MG63 (cell line): Measurements from ENCODE around the gene BUB1B. TPM values are rescaled to one million over a fixed set of nuclear protein-coding genes. Genes with fewer than 3 reads are reported as not detected.

Experiments used
- DNase-seq: peaks from one replicate; pipeline ENCODE4 v3.0.0-alpha.2; 2020
- H3K27me3 ChIP-seq: fragments of 250-450 bp; sonication (Bioruptor Pico); 2 replicates; pipeline ENCODE4 v1.5.1; 2020; ENCODE audit warnings: mild to moderate bottlenecking, moderate library complexity
- H3K36me3 ChIP-seq: fragments of 250-450 bp; sonication (Bioruptor Pico); 2 replicates; pipeline ENCODE4 v1.5.1; 2020; ENCODE audit warnings: mild to moderate bottlenecking, moderate library complexity
- H3K4me3 ChIP-seq: fragments of 250-450 bp; sonication (Bioruptor Pico); 2 replicates; pipeline ENCODE4 v1.5.1; 2020; ENCODE audit warnings: mild to moderate bottlenecking, moderate library complexity
- H3K9me3 ChIP-seq: fragments of 250-450 bp; sonication (Bioruptor Pico); 2 replicates; pipeline ENCODE4 v1.5.1; 2020; ENCODE audit warnings: mild to moderate bottlenecking, moderate library complexity
- total RNA-seq: library from RNA; depleted of rRNA; stranded (reverse); fragments of >200 nt; shearing (Covaris generic); gene quantifications from 2 replicates; pipeline ENCODE4 v1.2.3, GENCODE V29; 2014; ENCODE audit warnings: low replicate concordance

Gene BUB1B
- total RNA-seq, 1 experiment from 2014 or later, result 49.2 TPM

DNA sequence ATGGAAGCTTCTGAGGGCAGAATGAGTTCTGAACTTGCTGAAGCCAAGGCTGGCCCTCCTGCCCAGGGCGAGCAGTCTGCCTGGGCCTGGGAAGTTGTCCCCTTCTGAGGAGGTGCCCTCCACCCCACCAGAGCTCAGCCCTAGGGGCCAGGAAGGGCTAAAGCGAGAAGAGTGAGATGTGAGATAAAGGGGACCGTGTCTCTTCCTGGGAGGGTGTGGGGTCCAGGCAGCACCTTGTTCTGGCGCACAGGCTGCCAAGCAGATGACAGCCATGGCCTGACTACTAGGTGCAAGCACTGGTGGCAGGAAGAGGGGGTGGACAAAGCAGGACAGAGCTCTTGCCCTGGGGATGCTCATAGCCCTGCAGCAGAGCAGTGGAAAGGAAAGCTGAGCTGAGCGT, 81.7 kb downstream of the BUB1B start:
- DNase-seq, result no peak
- H3K27me3 ChIP-seq, result no peaks in the 10 kb centered on the region
- no peaks in the 10 kb centered on the region for H3K9me3 ChIP-seq
- no peaks in the 10 kb centered on the region for H3K36me3 ChIP-seq
- H3K4me3 ChIP-seq, result no peak overlapping the region

DNA sequence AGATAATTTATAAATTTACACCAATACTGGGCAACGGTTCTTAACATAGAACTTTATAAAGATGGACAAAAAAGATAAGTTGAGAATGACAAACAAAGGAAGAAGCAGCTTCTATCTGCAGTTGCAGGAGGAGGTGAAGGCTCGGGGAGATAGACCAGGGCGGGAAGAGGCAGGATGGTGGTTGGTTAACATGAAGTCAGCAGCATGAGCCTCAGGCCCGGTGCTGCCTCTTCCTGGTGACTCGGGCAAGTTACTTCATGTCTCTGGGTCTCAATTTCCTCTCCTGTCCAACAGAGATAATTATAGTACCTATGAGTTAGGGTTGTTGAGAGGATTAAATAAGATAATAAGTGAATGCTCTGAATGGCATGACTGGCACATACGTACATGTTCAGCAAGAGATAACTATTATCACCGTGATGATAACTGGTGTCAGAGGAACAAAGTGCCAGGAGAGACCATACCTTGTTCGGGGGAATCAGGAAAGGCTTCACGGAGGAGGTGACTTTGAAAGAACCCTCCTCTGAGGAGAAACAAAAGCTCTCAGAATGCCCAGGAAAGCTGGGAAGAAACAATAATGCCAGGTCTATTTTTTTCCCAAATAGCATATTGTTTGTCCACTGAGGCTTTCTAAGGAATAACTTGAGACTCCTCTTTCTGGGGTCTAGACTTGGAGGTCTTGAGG, 82.4 kb downstream of the BUB1B start:
- no peak for DNase-seq
- no peaks in the 10 kb centered on the region for H3K27me3 ChIP-seq
- H3K36me3 ChIP-seq, result no peaks in the 10 kb centered on the region
- no peak overlapping the region for H3K4me3 ChIP-seq
- H3K9me3 ChIP-seq, result no peaks in the 10 kb centered on the region

DNA sequence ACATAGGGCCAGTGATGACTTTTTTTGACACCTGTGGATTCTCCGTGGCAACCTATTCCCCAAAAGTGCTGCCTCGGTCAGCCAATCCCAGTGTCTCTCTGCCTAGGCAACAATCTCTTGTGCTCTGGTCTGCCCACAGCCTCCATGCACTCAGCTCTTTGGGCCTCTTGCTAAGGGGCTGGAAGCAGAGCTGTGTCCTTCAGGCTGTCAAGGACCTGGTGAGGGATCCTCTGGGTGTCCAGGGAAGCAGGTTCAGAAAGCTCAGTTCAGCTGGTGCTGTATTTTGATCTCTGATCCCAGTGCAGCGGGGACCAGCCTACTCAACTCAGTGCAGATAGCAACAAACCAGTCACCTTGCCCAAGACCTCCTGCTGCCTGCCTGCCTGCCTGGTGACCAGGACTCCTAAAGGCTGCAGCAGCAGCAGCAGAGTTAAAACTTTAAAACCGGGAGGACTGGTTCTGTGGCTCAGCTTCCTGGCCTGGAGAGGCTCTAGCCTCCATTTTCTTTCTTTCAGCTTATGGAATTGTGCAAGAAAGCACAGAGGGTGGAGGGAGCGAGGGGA, 84.2 kb downstream of the BUB1B start:
- Histone ChIP-seq H3K9me3 (no peaks in the 10 kb centered on the region), H3K4me3 (no peak overlapping the region), H3K27me3 (no peaks in the 10 kb centered on the region), H3K36me3 (no peaks in the 10 kb centered on the region)
- no peak for DNase-seq

DNA sequence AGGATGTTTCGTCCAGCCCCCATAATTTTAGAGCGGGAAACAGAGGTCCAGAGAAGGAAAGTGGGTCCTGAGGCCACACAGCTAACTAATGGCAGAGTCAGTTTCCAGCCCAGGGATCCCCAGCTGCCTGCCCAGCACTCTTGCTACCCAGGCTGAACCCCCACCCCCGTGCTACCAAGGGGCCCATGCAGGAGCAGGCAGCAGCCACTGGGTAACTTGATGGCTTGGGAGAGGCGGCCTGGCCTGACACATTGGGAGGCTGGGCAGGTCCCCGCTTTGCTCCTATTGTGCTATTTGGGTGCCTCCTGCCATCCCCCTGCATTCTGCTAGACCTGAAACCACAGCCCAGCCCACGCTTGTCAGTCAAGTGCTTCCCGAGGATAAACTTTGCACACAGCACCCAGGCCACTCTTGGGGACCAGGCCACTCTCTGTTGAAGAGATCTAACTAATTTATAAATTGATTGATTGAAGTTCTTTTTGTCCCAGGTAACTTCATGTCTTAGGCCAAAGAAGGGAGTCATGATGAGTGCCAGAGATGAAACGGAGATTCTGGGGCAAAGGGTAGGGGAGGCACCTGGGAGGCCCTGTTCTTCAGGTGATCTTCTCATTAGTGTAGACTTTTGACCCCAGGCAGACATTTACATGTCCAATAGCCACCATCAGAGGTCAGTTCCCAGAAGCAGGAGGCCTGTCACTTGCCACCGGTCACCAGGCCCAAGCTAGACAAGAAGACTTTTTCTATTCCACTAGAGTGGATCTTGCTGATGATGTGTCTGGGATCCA, 85.0 kb downstream of the BUB1B start:
- DNase-seq, result no peak
- H3K36me3 ChIP-seq, result no peaks in the 10 kb centered on the region
- no peaks in the 10 kb centered on the region for H3K9me3 ChIP-seq
- H3K4me3 ChIP-seq, result no peak overlapping the region
- no peaks in the 10 kb centered on the region for H3K27me3 ChIP-seq

DNA sequence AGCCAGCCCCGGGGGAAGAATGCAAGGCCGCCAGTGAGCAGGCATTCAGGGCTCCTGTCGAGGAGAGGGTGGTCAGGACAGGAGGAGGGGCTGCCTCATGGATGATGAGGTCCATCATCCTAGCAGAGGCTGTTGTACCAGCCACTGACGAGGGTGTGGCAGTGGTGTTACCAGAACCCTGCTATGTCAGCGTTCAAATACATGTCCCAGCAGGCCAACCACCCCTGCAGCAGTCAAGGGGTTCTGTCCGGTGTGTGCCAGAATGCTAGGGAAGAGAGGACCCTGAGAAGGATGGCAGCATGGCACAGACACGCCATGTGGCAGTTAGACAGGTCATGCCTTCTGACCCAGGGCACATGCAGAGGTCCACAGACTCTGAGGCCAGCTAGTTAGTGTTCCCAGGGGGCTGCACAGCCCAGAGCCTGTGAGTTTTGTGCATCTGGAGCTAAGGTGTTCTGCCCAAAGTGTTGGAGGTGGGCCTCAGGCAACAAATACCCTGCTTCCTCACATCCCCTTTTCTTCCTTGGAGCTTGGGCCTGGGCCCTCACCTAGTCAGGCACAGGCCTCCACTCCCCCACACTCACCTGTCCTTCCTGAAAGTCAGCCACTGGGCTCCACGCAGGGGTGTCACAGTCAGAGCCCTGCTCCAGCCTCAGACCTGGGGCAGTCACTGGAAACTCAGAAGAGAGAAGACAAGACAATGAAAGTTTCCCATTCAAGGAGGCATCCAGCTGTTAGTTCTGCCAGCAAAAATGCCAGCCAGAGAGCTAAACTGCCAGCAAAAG, 85.8 kb downstream of the BUB1B start:
- Histone ChIP-seq H3K27me3 (no peaks in the 10 kb centered on the region), H3K36me3 (no peaks in the 10 kb centered on the region)
- DNase-seq, result no peak

DNA sequence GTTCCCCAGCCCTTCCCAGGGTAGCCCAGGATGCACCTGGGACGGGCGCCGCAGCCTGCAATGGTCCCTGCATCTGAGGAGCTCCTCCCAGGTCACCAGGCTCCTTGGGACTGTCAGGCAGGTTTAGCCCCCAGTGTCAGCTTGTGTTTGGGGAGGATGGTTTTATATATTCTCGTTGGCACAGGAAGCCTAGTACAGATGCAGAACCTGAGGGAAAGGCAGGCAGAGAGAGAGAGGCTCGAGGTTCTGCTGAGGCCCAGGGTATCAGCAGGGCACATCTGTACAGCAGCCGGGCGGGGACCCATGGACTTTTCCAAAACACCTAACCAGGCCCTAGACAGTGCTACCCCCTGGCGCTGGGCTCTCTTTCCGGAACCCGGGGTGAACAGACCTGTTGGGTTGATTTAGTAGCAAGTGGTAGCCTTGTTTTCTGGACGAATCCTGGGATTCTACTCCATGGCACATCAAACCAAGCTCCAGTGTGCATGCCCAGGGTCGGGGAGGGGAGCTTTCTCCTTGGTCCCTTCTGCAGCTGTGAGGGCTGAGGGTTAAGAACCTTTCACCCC, 86.6 kb downstream of the BUB1B start:
- no peak for DNase-seq
- no peaks in the 10 kb centered on the region for H3K9me3 ChIP-seq

More for the DNA sequence above, 85.8 kb downstream of the BUB1B start:
- Histone ChIP-seq H3K4me3 (no peak overlapping the region), H3K9me3 (no peaks in the 10 kb centered on the region)

DNA sequence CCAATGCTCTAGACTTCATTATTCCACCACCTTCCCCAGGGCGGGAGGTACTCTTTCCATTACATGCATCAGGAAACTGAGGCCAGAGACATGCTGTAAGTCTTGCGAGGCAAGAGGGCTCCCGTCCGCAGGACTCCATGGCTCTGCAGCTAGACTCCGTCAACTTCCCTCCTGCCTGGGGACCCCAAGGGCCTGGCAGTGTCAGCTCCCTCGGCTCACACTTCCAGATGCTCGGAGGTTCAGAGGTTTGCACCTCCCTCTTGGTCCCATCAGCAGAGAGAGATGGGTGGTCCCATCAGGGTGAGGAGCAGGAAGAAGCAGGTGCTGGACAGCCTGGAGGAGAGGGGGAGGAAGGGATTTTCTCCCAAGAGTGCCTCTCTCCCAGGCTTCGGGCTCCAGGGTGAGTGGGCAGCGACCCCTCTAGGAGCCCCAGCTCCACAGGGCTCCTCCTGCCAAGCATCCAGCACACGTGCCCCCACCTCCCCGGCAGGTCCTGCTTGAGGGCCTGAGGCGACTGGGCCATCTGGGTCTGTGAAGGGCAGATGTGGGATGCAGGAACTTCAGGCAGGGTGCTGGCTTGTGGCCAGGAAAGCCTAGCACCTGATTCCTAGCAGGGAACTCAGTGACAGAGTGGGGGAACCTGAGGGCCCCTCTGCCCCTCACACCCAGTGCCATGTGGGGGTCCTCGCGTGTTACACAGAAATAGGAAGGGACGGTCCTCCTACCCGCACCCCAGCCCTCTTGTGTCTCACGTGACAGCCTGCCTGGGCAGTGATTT, 87.3 kb downstream of the BUB1B start:
- no peak overlapping the region for H3K4me3 ChIP-seq
- H3K9me3 ChIP-seq, result no peaks in the 10 kb centered on the region
- H3K36me3 ChIP-seq, result no peaks in the 10 kb centered on the region
- DNase-seq, result no peak
- H3K27me3 ChIP-seq, result no peaks in the 10 kb centered on the region

More for the DNA sequence above, 86.6 kb downstream of the BUB1B start:
- no peak overlapping the region for H3K4me3 ChIP-seq
- H3K27me3 ChIP-seq, result no peaks in the 10 kb centered on the region
- H3K36me3 ChIP-seq, result no peaks in the 10 kb centered on the region

DNA sequence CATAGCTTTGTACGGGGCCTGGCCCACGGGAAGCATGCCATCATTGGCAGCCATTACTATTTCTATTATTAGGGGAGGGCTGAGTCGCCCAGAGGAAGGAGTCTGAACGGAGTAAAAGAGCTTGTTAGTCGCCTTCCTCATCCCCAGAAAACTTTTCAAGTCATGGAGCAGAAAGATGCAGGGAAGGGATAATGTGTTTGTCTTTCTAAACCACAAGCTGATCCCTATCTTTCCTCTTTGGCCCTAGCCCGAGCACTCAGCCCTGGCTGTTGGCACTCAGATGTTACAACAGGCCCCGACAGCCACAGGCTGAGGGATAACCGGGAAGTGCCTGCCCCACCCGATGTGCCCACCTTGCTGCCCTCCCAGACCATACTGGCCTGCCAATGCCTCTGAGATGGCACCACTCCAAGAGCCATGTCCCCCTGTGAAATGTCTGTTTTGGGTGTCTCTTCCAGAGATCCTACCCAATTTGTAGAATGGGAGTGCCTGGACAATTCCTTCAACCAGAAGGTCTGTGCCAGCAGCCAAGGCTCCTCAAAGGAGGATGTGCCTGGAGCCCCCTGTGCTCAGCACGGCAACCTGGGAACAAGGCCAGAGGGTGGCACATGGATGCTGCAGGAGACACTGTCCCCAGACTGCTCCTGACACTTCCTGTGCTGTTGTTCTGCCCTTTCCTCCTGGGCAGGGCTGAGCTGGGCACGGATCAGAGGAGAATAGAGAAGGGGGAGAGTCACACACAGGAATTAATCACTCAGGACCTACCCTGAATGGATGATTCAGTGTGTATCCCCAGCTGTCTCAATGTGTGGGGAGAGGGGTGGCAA, 88.8 kb downstream of the BUB1B start:
- no peak overlapping the region for H3K4me3 ChIP-seq
- H3K9me3 ChIP-seq, result no peaks in the 10 kb centered on the region
- no peaks in the 10 kb centered on the region for H3K27me3 ChIP-seq
- DNase-seq, result no peak
- no peaks in the 10 kb centered on the region for H3K36me3 ChIP-seq

DNA sequence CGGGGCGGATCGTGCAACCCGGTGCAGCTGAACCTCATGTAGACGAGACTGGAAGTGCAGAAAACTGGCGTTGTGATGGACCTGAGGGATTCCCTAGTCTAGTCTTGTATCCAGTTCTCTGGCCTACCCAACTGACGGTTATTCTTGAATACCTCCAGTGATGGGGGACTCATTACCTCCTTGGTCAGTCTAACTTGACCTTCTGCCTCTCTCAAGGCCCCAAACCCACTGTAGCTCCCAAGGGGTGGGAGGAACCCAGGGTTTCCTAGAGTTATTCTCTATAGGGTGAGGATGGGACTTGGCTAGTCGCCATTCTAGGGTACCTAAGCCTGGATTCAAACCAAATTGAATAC, 89.4 kb downstream of the BUB1B start:
- Histone ChIP-seq H3K27me3 (no peaks in the 10 kb centered on the region), H3K9me3 (no peaks in the 10 kb centered on the region), H3K4me3 (no peak overlapping the region), H3K36me3 (no peaks in the 10 kb centered on the region)
- no peak for DNase-seq

DNA sequence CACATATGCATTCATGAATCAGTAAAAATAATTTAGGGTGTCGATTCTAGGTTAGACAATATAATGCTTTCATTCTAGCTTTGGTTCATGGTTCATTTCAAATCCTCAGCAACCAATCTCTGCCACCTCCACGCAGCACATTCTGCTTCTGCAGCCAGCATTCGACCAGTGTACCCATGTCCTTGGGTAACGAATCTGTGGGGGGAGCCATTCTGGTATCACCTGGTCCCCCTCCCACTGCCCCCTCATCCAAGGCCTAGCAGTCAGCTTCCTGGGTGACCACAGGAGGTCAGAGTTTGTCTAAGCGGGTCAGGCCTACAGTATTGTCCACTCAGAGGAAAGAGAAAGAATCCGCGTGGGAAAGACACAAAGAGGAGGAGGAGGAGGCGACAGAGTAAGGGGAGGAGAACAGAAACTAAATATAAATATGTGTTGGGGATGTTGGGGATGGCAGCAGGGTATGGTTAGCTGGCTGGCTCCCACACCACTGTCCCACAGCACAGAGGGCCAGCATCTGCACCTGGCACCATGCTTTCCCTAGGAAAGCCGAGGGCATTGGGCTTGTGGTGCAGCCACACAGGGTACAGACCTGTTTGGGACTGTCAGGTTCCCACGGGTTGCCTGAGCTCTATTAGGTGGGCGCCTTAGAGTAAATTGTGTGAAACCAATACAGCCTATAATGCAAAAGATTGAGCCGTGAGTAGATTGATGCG, 90.1 kb downstream of the BUB1B start:
- Histone ChIP-seq H3K27me3 (no peaks in the 10 kb centered on the region), H3K4me3 (no peak overlapping the region), H3K36me3 (no peaks in the 10 kb centered on the region), H3K9me3 (no peaks in the 10 kb centered on the region)
- no peak for DNase-seq

DNA sequence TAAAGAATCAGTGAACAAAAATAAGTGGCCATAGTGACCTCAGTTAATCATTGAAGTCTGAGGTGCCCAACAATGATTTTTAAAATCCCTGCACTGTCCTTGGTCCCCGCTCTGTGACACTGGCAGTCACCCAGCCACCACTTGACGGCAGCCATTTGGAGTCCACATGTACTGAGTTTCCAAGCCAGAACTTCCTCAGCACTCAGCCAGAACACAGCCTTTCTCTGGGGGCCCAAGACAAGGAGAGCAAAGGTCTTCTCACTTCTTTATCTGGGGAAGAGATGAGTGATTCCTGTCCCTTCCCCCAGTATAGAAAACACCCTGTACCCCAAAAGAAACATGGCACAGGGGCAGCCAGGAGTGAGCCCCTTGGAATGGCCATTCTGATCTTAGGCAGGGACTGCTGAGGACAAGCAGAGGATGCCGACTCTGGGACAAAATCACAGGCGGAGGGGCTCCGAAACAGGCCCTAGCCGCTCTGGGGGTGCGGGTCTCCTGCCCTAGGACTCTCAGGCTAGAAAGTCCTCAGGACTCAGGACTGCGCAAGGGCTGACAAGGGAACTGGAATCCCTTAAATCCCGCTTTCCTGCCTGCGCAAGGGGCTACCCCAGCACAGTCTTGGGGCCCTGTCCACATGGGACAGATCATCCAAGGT, 90.7 kb downstream of the BUB1B start:
- H3K27me3 ChIP-seq, result no peaks in the 10 kb centered on the region
- DNase-seq, result no peak
- H3K36me3 ChIP-seq, result no peaks in the 10 kb centered on the region
- no peaks in the 10 kb centered on the region for H3K9me3 ChIP-seq
- no peak overlapping the region for H3K4me3 ChIP-seq

DNA sequence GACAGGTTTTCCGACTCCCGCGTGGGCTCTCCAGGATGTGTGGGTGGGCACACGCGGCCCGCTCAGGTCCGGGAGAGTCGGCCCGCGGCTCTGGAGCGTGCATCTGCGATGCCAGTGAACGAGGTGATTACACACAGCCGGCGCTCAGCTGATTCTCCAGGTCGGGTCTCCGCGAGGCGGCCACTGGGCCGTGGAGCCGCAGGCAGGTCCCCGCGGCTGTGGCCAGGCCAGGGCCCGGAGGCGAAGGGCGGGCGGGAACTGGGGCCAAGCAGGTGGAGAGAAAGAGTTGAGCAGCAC, 91.2 kb downstream of the BUB1B start:
- H3K9me3 ChIP-seq, result no peaks in the 10 kb centered on the region
- H3K4me3 ChIP-seq, result no peak overlapping the region
- no peaks in the 10 kb centered on the region for H3K36me3 ChIP-seq
- H3K27me3 ChIP-seq, result no peaks in the 10 kb centered on the region
- no peak for DNase-seq

DNA sequence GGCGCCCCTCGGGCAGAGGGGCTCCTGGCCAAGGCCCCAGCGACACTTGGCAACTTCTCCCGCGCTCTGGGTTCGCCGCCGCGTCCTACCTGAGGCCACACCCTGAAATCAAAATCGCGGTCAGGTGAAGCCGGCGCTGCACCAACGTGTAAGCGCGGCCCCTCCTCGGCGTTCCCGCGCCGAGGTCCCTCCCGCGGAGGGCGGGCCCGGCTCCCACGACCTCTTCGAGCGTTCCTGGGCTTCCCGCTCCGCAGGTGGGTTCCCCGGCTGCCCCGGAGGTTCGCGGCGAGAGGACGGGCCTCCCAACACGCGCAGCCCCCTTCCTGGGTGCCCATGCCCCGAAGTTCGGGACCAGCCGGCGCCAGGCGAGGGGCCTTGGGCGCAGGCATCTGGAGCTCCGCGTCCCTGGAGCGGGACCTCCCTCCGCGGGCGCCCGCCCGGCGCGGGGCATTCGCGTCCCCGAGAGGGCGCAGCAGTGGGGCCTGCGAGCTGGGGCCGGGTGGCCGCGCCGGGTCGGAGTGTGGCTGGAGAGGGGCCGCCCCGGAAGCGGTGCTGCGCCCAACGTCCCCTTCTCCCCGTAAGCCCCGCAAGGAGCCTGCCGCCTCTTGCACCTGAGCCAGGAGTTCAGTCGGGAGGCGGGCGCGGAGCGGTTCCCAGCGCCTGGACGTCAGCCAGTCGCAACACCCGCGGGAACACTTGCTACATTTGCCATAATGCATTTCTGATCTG, 91.7 kb downstream of the BUB1B start:
- H3K9me3 ChIP-seq, result no peaks in the 10 kb centered on the region
- no peak for DNase-seq
- no peak overlapping the region for H3K4me3 ChIP-seq
- no peaks in the 10 kb centered on the region for H3K36me3 ChIP-seq
- H3K27me3 ChIP-seq, result no peaks in the 10 kb centered on the region

DNA sequence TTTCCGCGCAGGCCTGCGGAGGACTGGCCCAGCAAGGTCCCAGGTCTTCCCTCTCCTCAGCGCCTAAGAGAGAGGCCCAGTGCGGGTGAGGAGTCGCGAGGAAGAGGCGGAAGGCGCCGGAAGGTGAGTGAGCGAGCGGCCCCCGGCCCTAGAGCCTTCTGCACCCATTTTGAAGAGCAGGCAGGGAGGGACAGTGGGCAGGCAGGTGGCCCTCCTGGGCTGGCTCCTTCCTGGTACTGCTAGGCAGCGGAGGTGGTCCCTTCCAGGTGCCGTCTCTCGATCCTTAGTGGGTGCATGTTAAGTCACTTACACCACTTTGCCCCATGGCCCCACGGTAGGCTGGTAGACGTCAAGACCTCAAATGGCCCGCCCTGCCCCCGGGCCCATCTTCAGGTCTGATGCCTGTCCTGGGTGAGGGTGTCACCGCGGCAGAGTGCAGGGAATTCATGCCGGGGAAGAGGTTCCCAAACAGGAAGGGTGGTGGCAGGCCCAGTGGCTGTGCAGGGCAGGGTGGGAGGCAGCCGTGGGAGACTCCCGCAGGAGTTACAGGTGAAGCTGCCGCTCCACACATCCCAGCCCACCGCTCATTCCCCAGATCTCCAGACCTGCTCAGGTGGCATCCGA, 92.4 kb downstream of the BUB1B start:
- H3K9me3 ChIP-seq, result no peaks in the 10 kb centered on the region
- no peak overlapping the region for H3K4me3 ChIP-seq
- DNase-seq, result no peak
- H3K36me3 ChIP-seq, result no peaks in the 10 kb centered on the region
- H3K27me3 ChIP-seq, result no peaks in the 10 kb centered on the region
